T-helper 2 cell treated with Interferon-gamma antibody and Interleukin-4, amounts not matched to agents 100 ng/mL and 5 ng/mL, for 36 hours (primary cell): Measurements from ENCODE around the gene SHROOM3. TPM values are rescaled to one million over a fixed set of nuclear protein-coding genes. Genes with fewer than 3 reads are reported as not detected.

Source experiments
- intact Hi-C: fragments of 100-400 bp; cut with micrococcal nuclease; formaldehyde crosslinking; loops from one replicate; pipeline ENCODE4 v1.15.1; 2023
- total RNA-seq: library from RNA; stranded (reverse); gene quantifications from 2 replicates; pipeline ENCODE4 v1.2.3, GENCODE V29; 2022

Gene SHROOM3
- total RNA-seq, 1 donor from 2014 or later: not detected

DNA sequence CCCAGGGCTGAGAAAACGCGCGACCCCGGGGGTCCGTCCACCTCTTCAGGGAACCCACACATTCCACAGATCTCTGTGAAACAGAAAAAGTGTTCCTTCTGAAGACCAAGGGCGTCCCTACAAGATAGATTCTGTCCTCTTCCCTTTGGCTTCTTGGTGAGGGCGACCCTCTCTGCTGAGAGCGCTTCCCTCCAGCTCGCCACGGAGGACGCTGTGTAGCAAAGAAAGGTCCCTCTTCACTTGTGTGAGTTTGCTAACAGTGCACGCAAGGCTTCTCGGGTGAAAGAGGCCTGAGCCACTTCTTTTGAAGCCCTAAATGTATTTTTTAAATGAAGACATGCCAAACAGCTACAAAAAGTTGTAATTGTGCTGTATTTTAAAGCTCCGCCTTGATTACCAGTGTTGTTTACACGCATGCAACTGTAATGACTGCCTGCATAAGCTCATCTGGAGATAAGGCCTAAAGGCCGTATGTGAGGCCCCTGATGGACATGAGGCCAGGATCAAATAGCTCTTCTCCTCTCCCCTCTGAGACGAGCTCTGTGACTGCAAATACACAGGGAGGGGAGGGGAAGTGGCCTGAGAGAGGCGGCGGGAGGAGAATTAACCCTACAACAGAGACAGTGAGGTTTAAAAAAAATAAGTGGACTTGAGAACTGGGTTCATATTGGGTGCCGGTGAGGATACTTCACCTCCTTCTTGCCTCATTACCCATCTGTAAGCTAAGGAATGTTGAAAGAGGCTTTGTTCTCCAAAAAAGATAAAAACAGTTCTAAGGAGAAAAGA, 367.4 kb downstream of the SHROOM3 start:
- intact Hi-C loops: no loop called here

- intact Hi-C loops: no loop called here
Observed at GRCh38 chr4:76803522-76803921, 368.5 kb downstream of the SHROOM3 start.

DNA sequence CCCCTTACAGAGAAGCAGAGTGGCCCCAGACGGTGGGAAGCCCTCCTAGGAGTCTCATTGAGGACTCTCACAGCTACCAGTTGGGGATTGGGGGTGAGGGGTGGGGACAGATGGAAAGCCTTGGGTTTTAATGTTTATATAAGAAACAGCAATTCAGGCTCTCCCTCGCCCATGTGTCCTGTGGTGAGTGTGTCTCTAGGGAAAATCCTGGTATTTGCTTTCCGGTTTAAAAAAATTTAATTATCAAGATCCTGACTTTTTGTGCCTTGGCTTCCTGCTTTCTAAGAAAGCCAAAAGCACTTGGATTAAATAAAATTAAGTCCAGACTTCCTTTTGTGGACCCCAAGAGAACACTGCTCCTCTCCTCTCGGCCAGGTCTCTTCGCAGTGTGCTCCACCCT, 369.1 kb downstream of the SHROOM3 start:
- intact Hi-C loops: no loop called here

DNA sequence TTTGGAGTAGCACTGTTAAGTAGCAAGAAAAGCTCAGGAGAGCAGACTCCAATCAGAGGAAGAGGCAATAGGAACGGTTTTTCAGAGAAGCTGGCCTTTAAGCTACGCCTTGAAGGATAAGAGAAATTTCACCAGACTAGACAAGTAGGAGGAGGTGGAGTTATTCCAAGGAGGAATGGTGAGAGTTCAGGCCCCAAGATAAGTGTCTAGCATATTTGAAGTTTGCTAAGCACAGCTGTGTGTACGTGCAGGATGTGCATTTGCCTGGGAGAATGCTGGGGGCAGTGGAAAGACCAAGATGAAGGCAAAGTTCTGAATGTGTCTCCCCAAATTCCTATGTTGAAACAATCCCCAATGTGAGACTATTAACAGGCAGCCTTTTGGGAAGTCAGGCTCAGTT, 371.3 kb downstream of the SHROOM3 start:
- intact Hi-C loops: no loop called here

DNA sequence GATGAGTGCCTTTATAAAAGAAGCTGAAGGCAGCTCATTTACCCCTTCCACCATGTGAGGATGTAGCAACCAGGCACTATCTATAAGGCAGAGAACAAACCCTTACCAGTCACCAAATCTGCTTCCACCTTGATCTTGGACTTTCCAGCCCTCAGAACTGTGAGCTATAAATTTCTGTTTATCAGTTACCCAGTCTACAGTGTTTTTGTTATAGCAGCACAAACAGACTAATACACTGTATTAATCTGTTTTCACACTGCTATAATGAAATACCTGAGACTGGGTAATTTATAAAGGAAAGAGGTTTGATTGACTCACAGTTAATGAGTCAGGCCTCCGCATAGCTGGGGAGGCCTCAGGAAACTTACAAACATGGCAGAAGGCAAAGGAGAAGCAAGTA, 371.7 kb downstream of the SHROOM3 start:
- intact Hi-C loops: no loop called here

GRCh38 chr4:76809594-76810305, 374.7 kb downstream of the SHROOM3 start:
- intact Hi-C loops: no loop called here

DNA sequence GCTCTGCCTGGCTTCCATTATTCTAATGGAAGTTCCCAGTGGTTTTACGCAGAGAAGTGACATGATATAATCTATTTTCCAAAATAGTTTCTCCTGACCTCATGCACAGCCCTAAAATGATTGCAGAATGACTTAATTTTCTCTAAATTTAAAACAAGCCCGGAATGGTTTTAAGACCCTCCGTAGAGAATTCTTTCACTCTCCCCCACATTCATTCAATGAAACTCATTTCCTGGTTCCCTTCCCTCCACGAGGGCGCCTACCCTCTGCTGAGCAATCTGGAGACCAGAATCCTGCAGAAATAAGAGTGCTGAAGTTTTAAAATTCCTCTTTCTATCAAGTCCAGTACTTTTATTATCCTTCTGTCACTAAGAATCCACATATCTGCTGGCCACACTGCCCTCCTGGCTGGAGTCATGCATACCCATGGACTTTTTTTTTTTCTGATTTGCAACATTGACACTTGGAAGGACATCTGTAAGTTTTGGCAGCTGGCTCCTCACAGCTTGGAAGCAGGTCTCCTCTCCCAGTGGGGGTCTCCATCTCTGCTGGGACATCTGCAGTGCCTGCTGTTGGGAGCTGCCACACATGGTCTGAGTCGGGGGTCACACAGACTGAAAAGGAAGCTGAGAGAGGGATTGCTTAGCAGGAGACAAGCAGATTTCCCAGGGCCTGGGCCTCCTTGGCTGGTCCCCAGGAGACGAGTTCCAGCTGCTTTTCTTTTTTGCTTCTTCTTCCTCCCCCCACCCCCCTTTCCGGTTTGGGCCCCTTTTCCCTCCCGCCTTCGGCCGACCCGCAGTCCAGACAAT, 376.8 kb downstream of the SHROOM3 start:
- intact Hi-C loops: no loop called here

DNA sequence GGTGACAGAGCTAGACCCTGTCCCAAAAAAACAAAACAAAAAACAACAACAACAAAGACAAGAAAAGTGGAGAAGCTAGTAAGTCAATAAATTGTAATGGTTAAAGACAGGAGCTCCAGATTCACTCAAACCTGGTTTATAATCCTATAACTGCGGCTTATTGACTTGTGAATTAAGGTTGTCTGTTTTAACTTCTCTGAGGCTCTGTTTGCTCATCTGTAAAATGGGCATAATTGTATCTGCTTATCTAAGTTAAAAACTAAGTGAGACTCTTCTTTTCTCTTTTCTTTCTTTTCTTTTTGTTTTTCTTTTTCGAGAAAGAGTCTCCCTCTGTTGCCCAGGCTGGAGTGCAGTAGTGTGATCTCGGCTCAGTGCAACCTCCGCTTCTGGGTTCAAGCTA, 378.0 kb downstream of the SHROOM3 start:
- intact Hi-C loops: no loop called here

DNA sequence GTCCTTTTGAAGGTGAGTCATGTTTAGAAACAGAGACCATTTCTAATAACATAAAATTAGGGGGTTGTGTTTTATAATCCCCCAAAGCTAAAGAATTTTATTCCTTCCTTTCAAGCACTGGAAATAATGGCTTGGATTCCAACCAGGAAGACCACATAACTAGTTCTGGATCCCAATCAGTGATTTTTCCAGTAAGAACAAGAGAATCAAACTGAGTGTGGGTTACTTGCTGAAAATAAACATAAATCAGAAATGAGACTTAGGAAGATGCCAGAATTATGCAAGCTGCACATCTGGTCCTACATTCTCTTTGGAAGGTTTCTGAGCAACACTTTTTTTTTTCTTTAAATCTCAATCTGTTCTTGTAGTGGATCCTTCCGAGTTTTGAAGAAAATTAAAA, 386.6 kb downstream of the SHROOM3 start:
- intact Hi-C loops: no loop called here

GRCh38 chr4:76822303-76822702, 387.3 kb downstream of the SHROOM3 start:
- intact Hi-C loops: no loop called here

DNA sequence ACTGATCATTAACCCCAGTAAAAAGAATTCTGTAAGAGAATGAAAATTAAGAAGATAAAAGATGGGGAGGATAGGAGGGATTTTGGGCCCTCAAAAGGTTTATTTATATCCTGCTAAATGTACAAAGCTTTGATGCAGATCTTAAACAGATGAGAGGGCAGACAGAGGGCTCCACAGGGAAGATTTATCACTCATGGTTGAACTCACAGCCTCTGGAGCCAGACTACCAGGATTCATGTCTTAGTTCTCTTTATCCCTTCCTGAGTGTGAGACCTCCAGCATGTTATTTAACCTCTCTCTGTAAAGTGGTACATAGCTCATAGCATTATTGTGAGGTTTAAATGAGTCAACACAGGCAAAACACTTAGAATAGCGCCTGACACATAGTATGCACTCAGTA, 388.5 kb downstream of the SHROOM3 start:
- intact Hi-C loops: no loop called here

- intact Hi-C loops: no loop called here
Observed at GRCh38 chr4:76830612-76830963, 395.6 kb downstream of the SHROOM3 start.

DNA sequence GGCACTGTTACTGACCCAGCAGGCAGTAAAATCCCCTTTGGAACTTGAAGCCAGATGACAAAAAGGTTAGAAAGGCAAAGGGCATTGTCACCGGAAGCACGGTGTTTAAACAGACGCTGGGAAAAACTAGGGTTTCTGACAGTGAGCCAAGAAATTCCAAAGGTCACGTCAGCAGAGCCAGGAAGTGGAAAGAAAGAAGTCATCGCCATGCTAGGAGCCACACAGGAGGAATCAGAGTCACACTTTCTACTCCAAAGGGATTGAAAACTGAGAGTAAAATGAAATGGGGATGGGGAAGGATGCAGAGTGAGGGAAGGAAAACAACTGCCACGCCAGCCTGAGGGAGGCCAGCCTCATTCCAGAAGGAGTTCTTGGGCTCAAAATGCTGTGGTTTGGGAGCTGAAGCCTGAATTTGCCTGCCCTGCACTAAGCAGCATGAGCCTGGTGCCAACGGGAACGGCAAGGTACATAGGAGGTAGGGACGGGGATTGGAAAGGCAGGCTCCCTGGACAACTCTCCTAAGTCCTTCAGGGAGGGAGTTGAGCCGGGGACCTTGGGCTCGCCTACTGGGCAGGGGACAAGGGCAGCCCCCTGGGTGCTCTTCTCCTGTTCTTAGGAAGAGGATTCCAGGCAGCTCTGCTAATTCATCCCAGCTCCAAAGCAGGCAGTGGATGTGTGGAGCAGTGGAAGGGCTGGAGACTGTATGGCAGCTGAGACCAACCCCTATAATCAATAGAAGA, 396.1 kb downstream of the SHROOM3 start:
- intact Hi-C loops: no loop called here

DNA sequence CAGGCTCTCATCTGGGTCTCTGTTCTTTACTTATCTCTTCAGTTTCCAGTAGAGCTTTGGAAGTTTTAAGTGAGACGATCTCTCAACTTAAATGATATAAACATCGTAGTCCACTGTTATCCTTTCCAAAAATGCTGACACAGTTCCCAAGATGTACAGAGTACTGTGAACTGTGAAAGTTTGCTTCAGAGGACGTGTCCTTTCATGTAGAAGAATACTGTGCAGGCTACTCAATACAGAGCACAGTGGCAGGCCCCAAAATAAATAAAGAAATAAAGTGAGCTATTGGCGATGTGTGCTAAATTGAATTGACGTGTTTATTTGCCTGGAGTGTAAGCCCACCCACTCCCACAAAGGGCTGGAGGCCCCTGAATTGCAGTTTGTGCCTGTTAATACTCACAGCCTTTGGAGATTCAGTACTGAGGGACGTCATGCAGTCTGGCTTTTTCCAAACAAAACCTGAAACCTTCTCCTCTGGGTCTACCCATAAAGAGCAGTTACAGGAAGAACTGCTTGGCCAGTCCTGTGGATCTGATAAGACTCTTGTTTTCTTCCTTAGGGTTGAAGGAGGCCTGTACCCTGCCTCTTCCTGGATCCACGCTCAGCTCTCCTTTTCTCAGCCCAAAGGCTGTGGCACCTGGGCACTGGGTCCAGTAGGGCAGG, 396.8 kb downstream of the SHROOM3 start:
- intact Hi-C loops: no loop called here

Other genes with a start within 250 kb of the SHROOM3 start
- 7.4 and 7.6 TPM in 2 replicates for gene SCARB2, start 221.4 kb upstream of the SHROOM3 start, total RNA-seq
- gene FAM47E, start 183.5 kb upstream of the SHROOM3 start, total RNA-seq: not detected in 2 replicates
- gene STBD1, start 128.5 kb upstream of the SHROOM3 start, total RNA-seq: 1.2 and 1.3 TPM in 2 replicates
- gene CCDC158, start 14.1 kb upstream of the SHROOM3 start, total RNA-seq: not detected in 2 replicates